CD4-positive, alpha-beta T cell (primary cell): Measurements from ENCODE around the gene TEX35. TPM values are rescaled to one million over a fixed set of nuclear protein-coding genes. Genes with fewer than 3 reads are reported as not detected.

Experiments
- ATAC-seq: fragments of 200-7000 bp; cut with Tn5 transposase; one replicate; pipeline ENCODE4 v1.10.0; 2022; ENCODE audit warnings: mild to moderate bottlenecking; ENCODE audit not compliant: poor library complexity
- CTCF ChIA-PET: fragments of 350-600 bp; sonication (Branson Sonifier 250); formaldehyde crosslinking; loops from one replicate; lab custom pipeline; 2021; ENCODE audit warnings: antibody characterized with exemption, inconsistent platforms; lab: Charles Lee
- POLR2A ChIA-PET: fragments of 350-600 bp; sonication (Branson Sonifier 250); formaldehyde crosslinking; loops from one replicate; lab custom pipeline; 2021; ENCODE audit warnings: antibody characterized with exemption, inconsistent platforms; lab: Charles Lee
- DNase-seq, 14 experiments: peaks; one replicate each; pipeline ENCODE4 v3.0.0-alpha.2; 2013 to 2020; ENCODE audit warnings: mixed read lengths in 2 of 14
- H3K27ac ChIP-seq, 2 donors: one replicate each; pipeline versions ENCODE4 v1.5.1 to v1.7.0; 2013; ENCODE audit warnings: low read length in 2 of 2, low read depth in 1 of 2, mild to moderate bottlenecking in 1 of 2
- H3K27me3 ChIP-seq, 2 experiments: 1 replicate in 1 of 2; 2 replicates in 1 of 2; pipeline versions ENCODE4 v1.6.1 to v1.7.0; 2013; ENCODE audit warnings: low read length in 2 of 2, control low read depth in 1 of 2, mild to moderate bottlenecking in 1 of 2, moderate library complexity in 1 of 2; ENCODE audit not compliant: insufficient read depth in 2 of 2, control insufficient read depth in 1 of 2
- H3K36me3 ChIP-seq: one replicate; pipeline ENCODE4 v1.6.1; 2013; ENCODE audit warnings: low read length, control low read depth; ENCODE audit not compliant: insufficient read depth
- H3K4me1 ChIP-seq: one replicate; pipeline ENCODE4 v1.6.1; 2013; ENCODE audit warnings: low read length, control low read depth; ENCODE audit not compliant: insufficient read depth
- H3K4me3 ChIP-seq: one replicate; pipeline ENCODE4 v1.5.1; 2013; ENCODE audit warnings: mild to moderate bottlenecking, low read length, moderate library complexity
- H3K9me3 ChIP-seq, 2 experiments: 1 replicate in 1 of 2; 2 replicates in 1 of 2; pipeline versions ENCODE4 v1.6.1 to v1.7.0; 2013; ENCODE audit warnings: low read length in 2 of 2, mild to moderate bottlenecking in 2 of 2, control low read depth in 1 of 2, moderate library complexity in 1 of 2; ENCODE audit not compliant: control insufficient read depth in 1 of 2, insufficient read depth in 1 of 2
- H3K27ac Mint-ChIP-seq: one replicate; pipeline ENCODE4 v1.8.0; 2020; ENCODE audit warnings: mixed read lengths
- H3K27me3 Mint-ChIP-seq: one replicate; pipeline ENCODE4 v1.8.0; 2021; ENCODE audit warnings: mixed read lengths
- H3K36me3 Mint-ChIP-seq: one replicate; pipeline ENCODE4 v1.8.0; 2021; ENCODE audit warnings: low read depth, mixed read lengths
- H3K4me1 Mint-ChIP-seq: one replicate; pipeline ENCODE4 v1.8.0; 2021; ENCODE audit warnings: low read depth, mixed read lengths
- H3K4me3 Mint-ChIP-seq: one replicate; pipeline ENCODE4 v1.8.0; 2020; ENCODE audit warnings: mild to moderate bottlenecking, mixed read lengths
- H3K9me3 Mint-ChIP-seq: one replicate; pipeline ENCODE4 v1.8.0; 2020; ENCODE audit warnings: mixed read lengths
- intact Hi-C, 2 experiments: fragments of 100-400 bp; cut with DNase I in 1 of 2; cut with micrococcal nuclease in 1 of 2; formaldehyde crosslinking; loops; one replicate each; pipeline versions ENCODE4 v1.15.1 to v1.9.0; 2023 to 2025; cut with DNase I, micrococcal nuclease
- total RNA-seq, 174 experiments: library from RNA in 2 of 174; stranded (reverse) in 2 of 174; gene quantifications; one replicate each; pipeline ENCODE4 v1.2.3 and lab custom pipeline; 2021 to 2026
- TF ChIP-seq, protein P1 (sequence below): fragments of 200-600 bp; IDR thresholded peaks from one replicate; pipeline ENCODE4 v1.8.0; 2022; ENCODE audit warnings: antibody characterized with exemption, mild to moderate bottlenecking

Gene TEX35
- total RNA-seq, 2 experiments from 2014 or later, result not detected

DNA sequence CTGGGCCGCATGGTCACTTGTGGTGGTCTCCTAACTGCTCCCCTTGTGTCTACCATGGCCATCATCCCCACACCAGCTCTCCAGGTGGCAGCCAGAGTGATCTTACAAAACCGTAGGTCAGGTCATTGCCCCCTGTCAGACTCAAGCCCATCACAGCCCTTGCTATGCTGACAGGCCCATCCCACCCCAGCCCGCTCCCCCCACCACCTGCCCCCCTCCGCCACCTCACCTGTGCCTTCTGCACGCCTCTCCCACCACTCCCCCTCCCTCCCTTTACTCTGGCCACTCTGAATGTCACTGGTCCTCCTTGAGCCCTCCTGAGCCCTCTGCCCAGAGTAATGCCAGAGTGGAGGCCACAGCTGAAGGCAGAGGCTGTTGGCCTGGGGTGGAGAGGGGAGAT, 28.5 kb downstream of the TEX35 start:
- DNase-seq (no peak), ATAC-seq (no peak)
- Mint-ChIP-seq H3K27me3 (no peaks in the 10 kb centered on the region), H3K4me1 (peaks cover 10% of the 10 kb centered on the region), H3K36me3 (no peaks in the 10 kb centered on the region), H3K27ac (no peak overlapping the region), H3K4me3 (peak overlapping the region; percentile 93), H3K9me3 (no peaks in the 10 kb centered on the region)
- intact Hi-C loops, result loop anchor here (5.0 to 10.0 kb wide), 3 partner anchors 183 to 1273 kb away; partner anchors contain the start of genes AXDND1 (in 1 of the 2) and RALGPS2 (in 1 of the 2)
- CTCF ChIA-PET, result interaction anchor here (1.1 kb wide), 1 partner anchor 9 kb away, joined by 6 read pairs; no protein-coding TSS in a partner anchor
- POLR2A ChIA-PET, result no interaction called here
- H3K4me3 ChIP-seq, result peak overlapping the region; percentile 77
- H3K36me3 ChIP-seq, result no peaks in the 10 kb centered on the region
- H3K27me3 ChIP-seq, result no peaks in the 10 kb centered on the region
- H3K9me3 ChIP-seq, result no peaks in the 10 kb centered on the region
- peaks cover 16% of the 10 kb centered on the region for H3K4me1 ChIP-seq
- H3K27ac ChIP-seq, result no peak overlapping the region
- TF ChIP-seq, protein P1, sequence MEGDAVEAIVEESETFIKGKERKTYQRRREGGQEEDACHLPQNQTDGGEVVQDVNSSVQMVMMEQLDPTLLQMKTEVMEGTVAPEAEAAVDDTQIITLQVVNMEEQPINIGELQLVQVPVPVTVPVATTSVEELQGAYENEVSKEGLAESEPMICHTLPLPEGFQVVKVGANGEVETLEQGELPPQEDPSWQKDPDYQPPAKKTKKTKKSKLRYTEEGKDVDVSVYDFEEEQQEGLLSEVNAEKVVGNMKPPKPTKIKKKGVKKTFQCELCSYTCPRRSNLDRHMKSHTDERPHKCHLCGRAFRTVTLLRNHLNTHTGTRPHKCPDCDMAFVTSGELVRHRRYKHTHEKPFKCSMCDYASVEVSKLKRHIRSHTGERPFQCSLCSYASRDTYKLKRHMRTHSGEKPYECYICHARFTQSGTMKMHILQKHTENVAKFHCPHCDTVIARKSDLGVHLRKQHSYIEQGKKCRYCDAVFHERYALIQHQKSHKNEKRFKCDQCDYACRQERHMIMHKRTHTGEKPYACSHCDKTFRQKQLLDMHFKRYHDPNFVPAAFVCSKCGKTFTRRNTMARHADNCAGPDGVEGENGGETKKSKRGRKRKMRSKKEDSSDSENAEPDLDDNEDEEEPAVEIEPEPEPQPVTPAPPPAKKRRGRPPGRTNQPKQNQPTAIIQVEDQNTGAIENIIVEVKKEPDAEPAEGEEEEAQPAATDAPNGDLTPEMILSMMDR, result no peak

DNA sequence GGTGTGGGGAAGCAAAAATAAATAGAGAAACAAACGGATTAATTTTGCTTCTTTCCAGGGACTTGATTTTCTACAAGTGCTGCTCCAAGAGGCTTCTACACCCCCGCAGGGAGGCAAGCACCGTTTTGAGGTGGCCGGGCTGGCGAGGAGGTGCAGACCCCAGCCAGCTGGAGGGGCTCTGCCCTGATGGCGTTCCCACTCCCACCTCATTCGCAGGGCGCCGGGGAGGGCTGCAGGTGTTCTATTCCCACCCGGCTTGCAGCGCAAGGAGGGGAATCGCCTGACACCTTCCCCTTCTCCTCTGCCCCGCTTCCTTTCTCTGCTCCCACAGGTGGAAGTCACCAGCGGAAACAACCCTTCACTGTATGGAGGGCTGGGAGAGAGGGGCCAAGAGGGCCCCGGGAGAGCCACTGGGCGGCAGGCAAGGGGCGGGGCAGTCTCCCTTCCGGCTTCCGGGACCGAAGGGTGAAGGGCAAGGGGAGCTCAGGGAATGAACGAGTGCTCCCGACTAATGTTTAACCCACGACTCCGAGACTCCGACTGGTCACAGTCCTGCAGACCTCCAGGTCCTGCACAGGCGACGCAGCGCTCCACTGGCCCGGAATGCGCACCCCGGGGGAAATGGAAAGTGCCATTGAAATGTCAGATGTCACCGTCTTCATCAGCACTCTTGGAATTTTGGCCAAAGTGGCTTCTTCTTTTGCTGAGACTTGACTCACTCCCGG, 29.1 kb downstream of the TEX35 start:
- peak overlapping the region; percentile 77 for H3K4me3 ChIP-seq
- CTCF ChIA-PET, result no interaction called here
- no peaks in the 10 kb centered on the region for H3K27me3 Mint-ChIP-seq
- peak overlapping the region; percentile 93 for H3K4me3 Mint-ChIP-seq
- POLR2A ChIA-PET, result interaction anchor here (1.2 kb wide), 1 partner anchor 183 kb away, joined by 3 read pairs; the partner anchor contains the start of gene RALGPS2
- peak overlapping the region; percentile 39 for H3K27ac Mint-ChIP-seq
- H3K4me1 Mint-ChIP-seq, result peaks cover 10% of the 10 kb centered on the region
- H3K36me3 Mint-ChIP-seq, result no peaks in the 10 kb centered on the region
- H3K36me3 ChIP-seq, result no peaks in the 10 kb centered on the region
- DNase-seq, result peak in 13 of 14 experiments; percentile 8 to 58 (median 28)
- H3K9me3 ChIP-seq, result no peaks in the 10 kb centered on the region
- peak overlapping the region in 1 of 2 donors; percentile 9 for H3K27ac ChIP-seq
- TF ChIP-seq, protein P1, result no peak
- peak; percentile 44 for ATAC-seq
- H3K9me3 Mint-ChIP-seq, result no peaks in the 10 kb centered on the region
- intact Hi-C loops, result loop anchor here (1.0 to 10.0 kb wide), 5 partner anchors 183 to 1273 kb away; partner anchors contain the start of genes AXDND1 (in 1 of the 2) and RALGPS2 (in 1 of the 2)
- no peaks in the 10 kb centered on the region for H3K27me3 ChIP-seq
- H3K4me1 ChIP-seq, result peaks cover 16% of the 10 kb centered on the region

DNA sequence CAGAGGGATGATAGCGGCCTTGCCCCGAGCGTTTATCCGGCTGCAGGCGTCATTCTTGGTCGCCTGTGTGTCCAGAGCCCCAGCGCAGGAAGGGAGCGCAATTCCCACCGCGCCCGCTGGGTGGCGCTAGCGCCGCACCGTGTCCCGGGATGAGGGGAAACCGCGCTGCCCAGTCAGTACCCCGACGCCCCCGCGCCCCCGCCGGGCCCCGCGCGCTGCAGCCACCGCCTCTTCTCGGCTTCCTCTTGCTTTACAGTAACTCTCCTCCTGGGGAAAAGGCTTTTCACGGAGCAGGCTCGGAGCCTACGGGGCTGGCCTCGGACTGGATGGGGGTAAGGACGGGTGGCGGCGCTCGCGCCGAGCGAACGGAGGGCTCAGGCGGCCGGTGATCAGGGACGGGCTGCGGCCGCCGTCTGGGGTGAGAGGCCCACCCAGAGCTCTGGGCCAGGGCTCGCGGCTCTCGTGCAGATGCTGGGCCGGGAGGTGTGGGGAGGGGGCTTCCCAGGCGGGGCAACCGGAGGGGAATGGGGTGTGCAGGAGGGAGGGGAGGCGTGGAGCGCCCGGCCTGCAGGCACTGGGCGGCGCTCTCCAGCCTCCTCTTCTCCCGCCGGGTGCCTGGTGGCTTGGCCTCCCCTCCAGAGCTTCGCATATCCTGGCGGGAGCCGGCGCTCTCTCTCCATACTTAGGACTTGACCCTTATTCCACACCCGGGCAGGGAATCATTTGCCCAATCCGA, 29.8 kb downstream of the TEX35 start:
- intact Hi-C loops, result loop anchor here (1.0 to 10.0 kb wide), 5 partner anchors 182 to 1272 kb away; partner anchors contain the start of genes AXDND1 (in 1 of the 2) and RALGPS2 (in 1 of the 2)
- ATAC-seq (peak; percentile 90), DNase-seq (peak; percentile 59 to 91 (median 84))
- Mint-ChIP-seq H3K27ac (peak overlapping the region; percentile 39), H3K36me3 (no peaks in the 10 kb centered on the region), H3K4me3 (peak overlapping the region; percentile 93), H3K27me3 (no peaks in the 10 kb centered on the region), H3K9me3 (no peaks in the 10 kb centered on the region), H3K4me1 (peaks cover 10% of the 10 kb centered on the region)
- Histone ChIP-seq H3K9me3 (no peaks in the 10 kb centered on the region), H3K27ac (no peak overlapping the region), H3K4me3 (peak overlapping the region; percentile 77), H3K36me3 (no peaks in the 10 kb centered on the region), H3K4me1 (peaks cover 16% of the 10 kb centered on the region), H3K27me3 (no peaks in the 10 kb centered on the region)
- CTCF ChIA-PET, result no interaction called here
- POLR2A ChIA-PET, result interaction anchor here (1.2 kb wide), 2 partner anchors 182 to 184 kb away, joined by 3 read pairs; partner anchors contain the start of gene RALGPS2
- TF ChIP-seq, protein P1, result peak; percentile 99
